Ovary (tissue), 9 donors: Measurements from ENCODE around the gene EN2. TPM values are rescaled to one million over a fixed set of nuclear protein-coding genes. Genes with fewer than 3 reads are reported as not detected.

ENCODE experiments used
- DNase-seq, 5 donors: peaks; one replicate each; pipeline ENCODE4 v3.0.0-alpha.2; 2019 to 2020
- H3K27ac ChIP-seq, 2 donors: fragments of 200-600 bp; one replicate each; pipeline versions ENCODE4 v1.5.1 to v1.8.0; 2019 to 2022
- H3K27me3 ChIP-seq: fragments of 200-600 bp; one replicate; pipeline ENCODE4 v1.8.0; 2022
- H3K36me3 ChIP-seq: fragments of 200-600 bp; sonication (generic); one replicate; pipeline ENCODE4 v1.5.1; 2019
- H3K4me1 ChIP-seq: one replicate; pipeline ENCODE4 v1.8.1; 2013; ENCODE audit warnings: mild to moderate bottlenecking, moderate library complexity; ENCODE audit not compliant: insufficient read depth
- H3K4me3 ChIP-seq: fragments of 200-600 bp; sonication (generic); one replicate; pipeline ENCODE4 v1.5.1; 2017
- H3K9me3 ChIP-seq, 2 donors: fragments of 200-600 bp in 1 of 2; sonication (generic) in 1 of 2; one replicate each; pipeline versions ENCODE4 v1.5.1 to v1.8.1; 2013 to 2019; ENCODE audit warnings: mild to moderate bottlenecking in 1 of 2, moderate library complexity in 1 of 2
- EP300 ChIP-seq: sonication (generic); formaldehyde crosslinking; IDR thresholded peaks from one replicate; pipeline ENCODE4 v1.6.1; 2017; ENCODE audit warnings: antibody characterized with exemption
- POLR2A ChIP-seq: fragments of 450-650 bp; IDR thresholded peaks from one replicate; pipeline ENCODE4 v1.6.1; 2017; ENCODE audit warnings: antibody characterized with exemption, mild to moderate bottlenecking, moderate library complexity
- WGBS, 3 donors: extraction: QIAGEN DNeasy Blood & Tissue Kit in 1 of 3; methylation state at CpG; one replicate each; pipeline versions ENCODE4 v1.1.5 to v1.1.7; 2013 to 2017; 5-methylcytosine and 5-hydroxymethylcytosine counted together
- intact Hi-C, 4 donors: fragments of 100-400 bp; cut with DNase I; formaldehyde crosslinking; loops; one replicate each; pipeline versions ENCODE4 v1.11.0 to v1.15.1; 2022 to 2023
- polyA plus RNA-seq, 2 donors: library from polyadenylated mRNA; stranded (reverse); fragments of 200-250 nt in 1 of 2; fragments of 350-450 nt in 1 of 2; fragmentation: Illumina TruSeq in 1 of 2; extraction: RNeasy Lipid Tissue Mini Kit (QIAGEN cat#74804) in 1 of 2; gene quantifications; one replicate each; pipeline ENCODE4 v1.2.3, GENCODE V29; 2013 to 2014
- total RNA-seq, 7 donors: library from RNA; depleted of rRNA in 2 of 7; stranded (reverse); fragments of >200 nt in 2 of 7; fragmentation: NEBNext Ultra II Directional in 3 of 7; extraction: Animal tissue kit (Norgen Biotek cat#: 25700) in 3 of 7; gene quantifications; one replicate each; pipeline versions ENCODE4 v1.1.0 to v1.2.4, GENCODE V29; 2016 to 2023
- TF ChIP-seq, protein P1 (sequence below), 3 donors: fragments of 450-650 bp in 2 of 3; fragments of 200-600 bp in 1 of 3; IDR thresholded peaks; one replicate each; pipeline versions ENCODE4 v1.5.1 to v1.8.0; 2016 to 2022; ENCODE audit warnings: antibody characterized with exemption in 3 of 3, mild to moderate bottlenecking in 1 of 3
- donor health status: DM: no; HTN: no; CAD: no; lungs with moderate emphysema.
- donor health status: DM: no; HTN: no; CAD: no.
- donor health status: Bipolar disorder and iron deficiency.
- donor health status: DM: yes; HTN: yes; CAD: no.
- donor health status: DM: no; HTN: no; CAD: no.
- donor health status: DM: yes; HTN: yes; CAD: no.

The EN2 gene
- total and polyA plus RNA-seq, 9 donors, result 0.15 to 1.8 (median 0.77) TPM; not detected in 1

DNA sequence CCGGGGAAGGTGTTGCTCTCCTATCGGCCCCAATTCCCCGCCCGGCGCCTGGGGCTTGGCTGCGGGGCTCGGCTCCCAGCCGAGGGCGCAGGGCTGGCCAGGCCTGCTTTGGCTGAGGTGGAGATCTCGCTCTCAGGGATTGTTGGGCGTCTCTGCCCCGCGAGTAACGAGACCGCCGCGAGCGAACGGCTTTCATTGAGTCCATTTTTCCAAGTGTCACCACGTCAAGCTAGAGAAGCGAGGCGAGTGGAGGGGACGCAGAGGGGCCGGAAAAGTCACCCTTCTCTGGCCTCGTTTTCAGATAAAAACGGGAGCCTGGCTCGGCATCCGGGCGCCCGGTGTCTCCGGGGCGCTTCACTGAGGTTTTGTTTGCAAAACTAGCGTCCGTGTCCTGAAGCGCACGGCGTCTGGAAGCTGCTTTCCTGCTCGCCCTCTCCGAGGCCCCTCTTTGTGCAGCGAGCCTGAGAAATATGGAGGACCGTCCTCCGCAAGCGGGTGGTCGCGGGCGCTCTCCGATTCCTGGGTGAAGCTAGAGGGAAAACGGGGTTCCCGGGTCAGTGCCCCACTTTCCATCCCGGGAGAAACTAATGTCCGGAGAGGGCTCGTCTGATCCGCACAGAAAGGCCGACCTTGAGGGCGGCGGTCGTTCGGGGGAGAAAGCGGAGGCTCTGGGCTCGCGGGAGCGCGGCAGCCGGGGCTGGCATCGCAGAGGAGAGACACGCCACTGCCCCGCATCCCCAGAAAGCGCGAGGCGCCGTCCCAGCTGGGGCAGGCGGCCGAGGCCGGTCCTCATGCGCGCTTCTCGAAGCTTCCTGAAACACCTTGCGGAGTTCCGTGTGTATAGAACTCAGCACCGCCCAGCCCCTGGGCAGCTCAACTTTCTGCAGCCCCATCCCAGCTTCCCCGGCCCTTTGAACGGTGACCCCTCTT lies 3.5 kb upstream of the EN2 start:
- peaks cover 6% of the 10 kb centered on the region for H3K4me1 ChIP-seq
- 2 to 3% (median 2%) methylated on average over 70 to 82 of the region's 82 CpGs for WGBS, 3 donors
- H3K36me3 ChIP-seq, result no peaks in the 10 kb centered on the region
- intact Hi-C loops, result loop anchor here in 1 of 4 donors (10.0 kb wide), 1 partner anchor 160 kb away; the partner anchor contains the start of gene INSIG1
- TF ChIP-seq EP300 (no peak), POLR2A (no peak)
- TF ChIP-seq, protein P1, sequence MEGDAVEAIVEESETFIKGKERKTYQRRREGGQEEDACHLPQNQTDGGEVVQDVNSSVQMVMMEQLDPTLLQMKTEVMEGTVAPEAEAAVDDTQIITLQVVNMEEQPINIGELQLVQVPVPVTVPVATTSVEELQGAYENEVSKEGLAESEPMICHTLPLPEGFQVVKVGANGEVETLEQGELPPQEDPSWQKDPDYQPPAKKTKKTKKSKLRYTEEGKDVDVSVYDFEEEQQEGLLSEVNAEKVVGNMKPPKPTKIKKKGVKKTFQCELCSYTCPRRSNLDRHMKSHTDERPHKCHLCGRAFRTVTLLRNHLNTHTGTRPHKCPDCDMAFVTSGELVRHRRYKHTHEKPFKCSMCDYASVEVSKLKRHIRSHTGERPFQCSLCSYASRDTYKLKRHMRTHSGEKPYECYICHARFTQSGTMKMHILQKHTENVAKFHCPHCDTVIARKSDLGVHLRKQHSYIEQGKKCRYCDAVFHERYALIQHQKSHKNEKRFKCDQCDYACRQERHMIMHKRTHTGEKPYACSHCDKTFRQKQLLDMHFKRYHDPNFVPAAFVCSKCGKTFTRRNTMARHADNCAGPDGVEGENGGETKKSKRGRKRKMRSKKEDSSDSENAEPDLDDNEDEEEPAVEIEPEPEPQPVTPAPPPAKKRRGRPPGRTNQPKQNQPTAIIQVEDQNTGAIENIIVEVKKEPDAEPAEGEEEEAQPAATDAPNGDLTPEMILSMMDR (IDR thresholded peaks at IDR 0.05), result no peak
- H3K27me3 ChIP-seq, result peaks cover 5% of the 10 kb centered on the region
- no peak overlapping the region for H3K4me3 ChIP-seq
- no peaks in the 10 kb centered on the region for H3K9me3 ChIP-seq
- H3K27ac ChIP-seq, result no peak overlapping the region
- no peak for DNase-seq

DNA sequence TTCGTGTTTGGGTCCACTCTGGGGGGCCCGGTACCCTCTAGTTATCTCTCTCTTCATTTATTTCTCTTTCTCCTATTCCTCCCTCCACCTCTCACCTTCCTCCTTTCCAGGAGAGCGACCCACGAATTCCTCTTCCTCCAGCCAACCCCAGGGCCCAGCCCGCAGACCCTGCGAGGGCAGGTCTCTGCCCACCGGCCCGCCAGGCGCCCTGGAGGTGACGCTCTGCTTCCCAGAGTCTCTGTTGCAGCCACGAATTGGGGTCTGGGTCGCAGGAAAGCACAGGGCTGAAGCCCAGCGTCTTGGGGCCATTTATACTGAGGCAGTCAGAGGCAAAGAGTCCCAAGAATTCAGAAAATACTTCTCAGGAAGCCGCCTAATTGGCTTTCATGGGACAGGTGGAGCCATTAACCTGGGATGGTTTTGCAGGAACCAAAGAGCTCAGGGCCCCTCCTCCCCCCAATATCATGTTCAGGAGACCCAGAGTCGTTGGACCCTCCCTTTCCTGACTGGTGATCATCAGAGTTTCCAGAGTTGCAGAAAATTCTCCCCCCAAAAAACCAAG lies 2.7 kb upstream of the EN2 start:
- peaks cover 3% of the 10 kb centered on the region for H3K27me3 ChIP-seq
- DNase-seq, result no peak
- H3K9me3 ChIP-seq, result no peaks in the 10 kb centered on the region
- no peaks in the 10 kb centered on the region for H3K36me3 ChIP-seq
- H3K27ac ChIP-seq, result no peak overlapping the region
- peaks cover 6% of the 10 kb centered on the region for H3K4me1 ChIP-seq
- 5% methylated on average over 15 of the region's 15 CpGs for WGBS, 3 donors
- TF ChIP-seq, protein P1 (IDR thresholded peaks at IDR 0.05), result no peak
- TF ChIP-seq EP300, result no peak
- no peak for TF ChIP-seq POLR2A
- intact Hi-C loops, result loop anchor here in 1 of 4 donors (10.0 kb wide), 1 partner anchor 160 kb away; the partner anchor contains the start of gene INSIG1
- H3K4me3 ChIP-seq, result no peak overlapping the region

DNA sequence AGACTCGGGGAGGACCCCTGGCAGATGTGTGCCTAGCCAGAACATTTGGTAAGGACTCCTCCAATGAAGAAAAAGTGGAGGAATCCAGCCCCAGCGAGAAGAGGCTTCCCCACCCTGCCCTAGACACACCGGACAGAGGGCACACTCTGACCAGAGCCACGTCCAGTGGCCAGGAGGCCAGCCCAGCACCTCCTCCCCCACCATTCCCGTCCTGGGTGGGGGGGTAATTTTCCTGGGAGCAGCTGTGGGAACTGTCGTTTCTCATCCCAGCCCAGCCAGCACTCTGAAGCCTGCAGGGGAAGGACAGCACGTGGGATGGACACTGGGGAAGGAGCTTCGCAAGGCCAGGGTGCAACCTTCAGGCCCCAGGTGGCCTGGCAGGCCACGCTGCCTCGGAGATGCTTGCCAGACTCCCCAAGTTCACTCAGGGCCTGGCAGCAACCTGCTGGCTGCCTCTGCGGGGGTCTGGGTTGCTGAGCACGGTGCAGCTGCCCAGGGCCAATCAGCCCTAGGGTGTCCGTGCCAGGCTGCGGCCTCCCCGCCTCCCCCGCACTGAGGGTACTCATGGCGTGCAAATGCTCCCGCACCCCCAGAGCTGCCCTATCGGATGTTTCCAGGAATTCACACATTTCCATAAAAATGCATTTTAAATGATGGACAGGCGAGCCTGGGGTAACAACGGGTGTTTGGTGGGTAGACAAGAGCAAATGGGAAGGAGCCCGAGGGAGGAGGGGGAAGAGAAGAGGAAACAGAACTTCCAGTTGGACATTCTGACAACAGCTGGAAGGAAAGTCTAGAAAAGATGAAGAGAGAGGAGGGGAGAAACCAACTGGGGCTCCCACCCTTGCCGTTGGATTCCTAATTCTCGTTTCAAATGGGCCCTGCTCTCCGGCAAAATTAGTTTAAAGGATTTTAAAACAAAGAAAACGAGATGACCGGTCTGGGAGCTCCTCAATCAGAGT lies 1.9 kb upstream of the EN2 start:
- Histone ChIP-seq H3K27me3 (peaks cover 2% of the 10 kb centered on the region), H3K4me1 (peaks cover 6% of the 10 kb centered on the region)

More for the DNA sequence above, 1.9 kb upstream of the EN2 start:
- H3K27ac ChIP-seq, result no peak overlapping the region
- TF ChIP-seq, protein P1 (IDR thresholded peaks at IDR 0.05), result no peak
- no peak for TF ChIP-seq POLR2A
- TF ChIP-seq EP300, result no peak
- 6 to 12% (median 8%) methylated on average over 26 to 27 of the region's 27 CpGs for WGBS, 3 donors
- no peaks in the 10 kb centered on the region for H3K9me3 ChIP-seq
- no peaks in the 10 kb centered on the region for H3K36me3 ChIP-seq
- peak overlapping the region; percentile 47 for H3K4me3 ChIP-seq
- intact Hi-C loops, result loop anchor here in 1 of 4 donors (10.0 kb wide), 1 partner anchor 161 kb away; the partner anchor contains the start of gene INSIG1
- no peak for DNase-seq
